Measurements from ENCODE around the gene EPB41L2.
"Not testable (repeated sequence)": the region's sequence is repeated elsewhere in the genome, so short reads cannot be mapped to it uniquely, and the experiment has no call there.

The EPB41L2 gene

GRCh38 chr6:131003488-131004386, 59.3 kb downstream of the EPB41L2 start:
- no peak for DNase-seq (ENCODE audit: low read depth)

GRCh38 chr6:131002661-131002980, 60.4 kb downstream of the EPB41L2 start:
- DNase-seq (ENCODE audit: low read depth) = no peak

- DNase-seq (ENCODE audit: low read depth) = no peak
Measured at GRCh38 chr6:131001945-131002660, 60.9 kb downstream of the EPB41L2 start.

- no peak for DNase-seq (ENCODE audit: low read depth)
Measured at GRCh38 chr6:131001111-131001736, 61.8 kb downstream of the EPB41L2 start.

- DNase-seq (ENCODE audit: low read depth) = no peak
Measured at GRCh38 chr6:131000544-131000943, 62.5 kb downstream of the EPB41L2 start.

DNA sequence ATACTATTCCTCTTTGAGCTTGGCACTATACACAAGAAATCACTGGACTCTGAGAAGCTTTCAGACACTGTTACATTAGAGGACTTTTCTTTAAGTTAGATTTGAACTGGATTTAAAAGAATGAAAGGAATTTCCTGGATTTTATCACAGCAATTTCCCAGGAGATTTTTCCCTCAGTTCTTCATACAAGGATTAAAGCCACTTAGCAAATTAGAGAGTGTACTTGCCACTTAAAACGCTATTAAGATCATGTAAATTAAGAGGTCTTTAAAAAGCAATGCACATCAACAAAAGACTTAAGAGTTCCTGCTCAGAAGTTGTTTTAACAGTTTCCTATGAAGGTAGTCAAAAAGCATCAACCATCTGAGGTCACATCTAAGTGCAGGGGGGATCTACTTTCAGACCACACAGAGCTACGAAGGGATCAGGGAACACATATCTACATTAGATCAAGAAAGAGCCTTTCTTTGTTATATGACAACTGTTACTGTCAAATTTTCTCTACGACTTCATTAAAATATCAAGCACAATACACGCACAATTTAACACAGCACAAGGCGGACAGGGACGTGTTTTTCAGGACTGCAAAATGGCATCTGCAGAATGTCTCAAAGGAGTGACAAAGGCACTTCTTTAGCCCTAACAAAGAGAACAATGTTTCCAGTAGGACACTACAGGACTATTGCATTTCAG, 65.8 kb downstream of the EPB41L2 start:
- DNase-seq (ENCODE audit: low read depth) = peak; percentile 18

- no peak for DNase-seq (ENCODE audit: low read depth)
Measured at GRCh38 chr6:130996635-130997034, 66.4 kb downstream of the EPB41L2 start.

GRCh38 chr6:130995783-130996447, 67.1 kb downstream of the EPB41L2 start:
- no peak for DNase-seq (ENCODE audit: low read depth)

- no peak for DNase-seq (ENCODE audit: low read depth)
Measured at GRCh38 chr6:130994319-130995097, 68.5 kb downstream of the EPB41L2 start.

DNA sequence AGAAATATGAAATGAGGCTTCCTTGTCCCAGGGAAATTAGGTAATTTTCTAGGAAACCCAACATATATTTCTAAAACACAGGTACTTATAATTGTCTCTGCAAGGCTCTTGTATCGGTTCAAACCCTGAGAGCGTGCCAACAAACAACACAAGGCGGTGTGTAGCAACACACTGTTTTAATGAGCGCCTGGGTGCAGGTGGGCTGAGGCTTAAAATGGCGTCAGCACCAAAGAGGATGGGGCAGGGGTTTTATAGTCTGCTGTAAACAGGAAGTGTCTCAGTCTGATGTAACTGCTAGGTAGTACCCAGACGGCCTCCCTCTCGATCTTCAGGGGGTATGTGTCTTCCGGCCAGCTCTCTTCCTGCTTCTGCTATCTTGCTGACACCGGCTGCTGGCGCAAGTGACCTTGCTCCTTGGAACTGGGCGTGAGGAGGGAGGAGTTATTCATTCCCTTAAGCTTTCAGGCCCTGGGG, 69.7 kb downstream of the EPB41L2 start:
- no peak for DNase-seq (ENCODE audit: low read depth)

DNA sequence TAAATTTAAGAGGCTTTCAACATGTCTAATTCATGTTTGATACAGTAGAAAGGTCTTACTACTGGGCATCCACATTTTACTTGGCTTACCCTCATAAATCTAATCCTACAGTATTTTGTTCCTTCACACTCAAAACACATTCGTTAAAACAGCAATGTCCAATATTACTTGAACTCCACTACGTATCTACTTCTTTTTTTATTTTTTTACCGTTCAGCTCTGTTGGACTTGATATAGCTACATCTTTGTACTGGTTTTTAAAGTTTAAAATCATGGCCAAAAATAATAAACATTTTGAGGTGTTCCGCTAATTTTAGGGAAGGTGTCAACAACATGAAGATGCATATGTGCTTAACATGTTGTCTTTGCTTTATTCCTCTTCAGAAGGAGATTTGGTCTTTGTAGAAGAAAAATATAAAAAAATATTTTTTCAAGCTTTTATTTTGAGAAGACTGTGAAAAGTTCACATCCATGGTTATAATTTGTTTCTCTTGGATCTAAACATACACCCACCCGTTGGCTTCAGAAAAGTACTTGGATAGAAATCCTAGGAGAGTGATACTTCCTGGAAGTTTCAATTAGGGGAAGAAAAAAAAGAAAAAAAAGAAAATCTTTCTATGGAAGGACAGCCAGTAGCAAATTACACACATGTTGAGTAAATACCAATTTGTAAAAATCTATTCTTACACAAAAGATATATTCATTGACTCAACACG, 71.5 kb downstream of the EPB41L2 start:
- no peak for DNase-seq (ENCODE audit: low read depth)

GRCh38 chr6:130987539-130987938, 75.5 kb downstream of the EPB41L2 start:
- not testable (repeated sequence) for DNase-seq (ENCODE audit: low read depth)

- no peak for DNase-seq (ENCODE audit: low read depth)
Measured at GRCh38 chr6:130985115-130985514, 77.9 kb downstream of the EPB41L2 start.

- no peak for DNase-seq (ENCODE audit: low read depth)
Measured at GRCh38 chr6:130982941-130983456, 80.0 kb downstream of the EPB41L2 start.

- DNase-seq (ENCODE audit: low read depth) = no peak
Measured at GRCh38 chr6:130982135-130982534, 80.9 kb downstream of the EPB41L2 start.

DNA sequence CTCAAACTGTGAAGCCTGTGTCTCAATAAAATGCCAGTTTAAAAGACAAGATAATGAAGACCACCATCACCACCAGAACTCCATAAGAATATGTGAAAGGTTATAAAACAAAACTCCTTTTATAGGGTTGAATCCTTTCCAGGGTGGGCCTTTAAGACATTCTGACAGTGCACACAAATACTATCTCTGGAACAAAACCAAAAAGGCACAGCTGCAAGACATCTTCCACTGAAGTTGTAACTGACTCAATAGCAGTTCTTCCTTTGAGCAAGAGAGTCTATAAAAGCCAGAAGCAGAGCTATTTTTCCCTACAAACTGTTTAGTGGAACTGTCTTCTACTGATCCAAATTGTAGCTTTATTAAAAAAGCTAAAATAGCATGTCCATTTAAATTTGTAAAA, 81.6 kb downstream of the EPB41L2 start:
- no peak for DNase-seq (ENCODE audit: low read depth)

GRCh38 chr6:130980310-130981032, 82.6 kb downstream of the EPB41L2 start:
- DNase-seq (ENCODE audit: low read depth) = no peak

- no peak for DNase-seq (ENCODE audit: low read depth)
Measured at GRCh38 chr6:130978660-130979396, 84.2 kb downstream of the EPB41L2 start.

DNA sequence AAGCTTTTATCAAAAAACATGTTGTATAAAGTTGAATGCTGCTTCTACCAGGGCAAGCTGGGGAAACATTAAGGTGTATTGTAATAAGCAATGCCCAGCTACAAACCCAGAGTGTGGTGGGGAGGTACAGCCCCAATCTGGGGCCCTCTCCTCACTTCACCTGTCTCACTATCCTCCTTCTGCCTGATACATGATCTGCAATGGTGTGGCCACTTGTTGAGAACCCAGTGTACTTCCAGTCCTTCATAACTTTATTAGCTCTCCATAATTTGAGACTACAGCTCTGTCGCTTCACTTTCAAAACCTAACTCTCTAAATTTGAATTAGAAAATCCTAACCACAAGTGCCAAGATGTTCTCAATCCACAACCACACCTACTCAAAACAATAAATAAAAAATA, 84.9 kb downstream of the EPB41L2 start:
- no peak for DNase-seq (ENCODE audit: low read depth)
